Lung (tissue), 12 donors: ENCODE data around the gene SRRM1. TPM values are rescaled to one million over a fixed set of nuclear protein-coding genes. Genes with fewer than 3 reads are reported as not detected.
"Not testable (repeated sequence)": the region's sequence is repeated elsewhere in the genome, so short reads cannot be mapped to it uniquely, and the experiment has no call there.

ENCODE experiments used
- ATAC-seq: fragments of 200-7000 bp; cut with Tn5 transposase; one replicate; pipeline ENCODE4 v1.9.1; 2020; ENCODE audit warnings: moderate number of reproducible peaks; ENCODE audit not compliant: insufficient read depth, low FRiP score
- DNase-seq, 3 donors: peaks; one replicate each; pipeline ENCODE4 v3.0.0-alpha.2; 2013 to 2017
- H3K27ac ChIP-seq, 2 donors: one replicate each; pipeline ENCODE4 v1.5.1; 2013; ENCODE audit warnings: mild to moderate bottlenecking in 2 of 2, moderate library complexity in 2 of 2, control low read depth in 1 of 2, inconsistent platforms in 1 of 2, low read depth in 1 of 2, low read length in 1 of 2
- H3K27me3 ChIP-seq, 3 donors: one replicate each; pipeline ENCODE4 v1.5.1; 2013; ENCODE audit warnings: low read length in 2 of 3; ENCODE audit not compliant: control insufficient read depth in 3 of 3, insufficient read depth in 3 of 3
- H3K36me3 ChIP-seq, 4 donors: one replicate each; pipeline ENCODE4 v1.5.1; 2013; ENCODE audit warnings: low read length in 4 of 4, mild to moderate bottlenecking in 1 of 4, moderate library complexity in 1 of 4; ENCODE audit not compliant: control insufficient read depth in 4 of 4, insufficient read depth in 4 of 4
- H3K4me1 ChIP-seq, 5 donors: one replicate each; pipeline ENCODE4 v1.5.1; 2013; ENCODE audit warnings: low read length in 5 of 5, mild to moderate bottlenecking in 2 of 5, moderate library complexity in 1 of 5; ENCODE audit not compliant: control insufficient read depth in 5 of 5, insufficient read depth in 5 of 5
- H3K4me3 ChIP-seq: one replicate; pipeline ENCODE4 v1.5.1; 2013; ENCODE audit warnings: mild to moderate bottlenecking, control low read depth, moderate library complexity
- H3K9ac ChIP-seq, 2 donors: one replicate each; pipeline ENCODE4 v1.5.1; 2013; ENCODE audit warnings: low read length in 2 of 2, control low read depth in 1 of 2; ENCODE audit not compliant: insufficient read depth in 1 of 2
- H3K9me3 ChIP-seq, 4 donors: one replicate each; pipeline ENCODE4 v1.5.1; 2013; ENCODE audit warnings: low read length in 3 of 4, mild to moderate bottlenecking in 1 of 4, moderate library complexity in 1 of 4; ENCODE audit not compliant: control insufficient read depth in 4 of 4, insufficient read depth in 3 of 4
- CTCF ChIP-seq: IDR thresholded peaks from 2 replicates; pipeline ENCODE4 v1.5.1; 2012; ENCODE audit warnings: mild to moderate bottlenecking; ENCODE audit errors: control extremely low read depth, extremely low read depth
- whole genome bisulfite sequencing, 2 donors: extraction: QIAGEN DNeasy Blood & Tissue Kit; methylation state at CpG; one replicate each; pipeline ENCODE4 v1.1.7; 2013; 5-methylcytosine and 5-hydroxymethylcytosine counted together
- polyA plus RNA-seq, 2 donors: library from polyadenylated mRNA; stranded (reverse); fragments of 200-250 nt; gene quantifications; one replicate each; pipeline ENCODE4 v1.2.1, GENCODE V29; 2013
- total RNA-seq, 2 donors: library from RNA; depleted of rRNA in 1 of 2; stranded (reverse); fragments of >200 nt in 1 of 2; gene quantifications; one replicate each; pipeline ENCODE4 v1.2.1, GENCODE V29; 2014 to 2021
- donor health status: control.
- donor health status: control.
- donor health status: Bipolar disorder and iron deficiency.
- donor health status: healthy.
- donor health status: DM: yes; HTN: yes; CAD: no.

SRRM1 gene
- total and polyA plus RNA-seq, 4 donors = 37.4 to 95.8 (median 67.4) TPM

- ATAC-seq (no peak), DNase-seq (no peak)
- no peak for TF ChIP-seq CTCF
- H3K4me1 ChIP-seq = no peaks in the 10 kb centered on the region
- H3K9me3 ChIP-seq = no peaks in the 10 kb centered on the region
- H3K27ac ChIP-seq = no peak overlapping the region
- H3K9ac ChIP-seq = no peak overlapping the region
- peaks cover 26 to 37% (median 31%) of the 10 kb centered on the region in 4 donors for H3K36me3 ChIP-seq
- H3K4me3 ChIP-seq = no peak overlapping the region
- no peaks in the 10 kb centered on the region for H3K27me3 ChIP-seq
- 97 to 99% methylated on average over 6 of the region's 6 CpGs for WGBS, 2 donors
Observed at GRCh38 chr1:24673341-24673740, 30.2 kb downstream of the SRRM1 start.

- not testable (repeated sequence) for ATAC-seq, H3K9ac ChIP-seq
- 98 to 100% methylated on average over 3 of the region's 3 CpGs for WGBS, 2 donors
Observed at GRCh38 chr1:24678421-24678820, 35.3 kb downstream of the SRRM1 start.

GRCh38 chr1:24679725-24680124, 36.6 kb downstream of the SRRM1 start:
- TF ChIP-seq CTCF = no peak
- WGBS, 2 donors = 98% methylated on average over 4 of the region's 4 CpGs

More at GRCh38 chr1:24678421-24678820, 35.3 kb downstream of the SRRM1 start:
- DNase-seq, H3K27me3 ChIP-seq, H3K4me1 ChIP-seq, H3K36me3 ChIP-seq, H3K4me3 ChIP-seq, H3K9me3 ChIP-seq: not testable (repeated sequence)
- H3K27ac ChIP-seq = peak overlapping the region in 1 of 2 donors; percentile 61

GRCh38 chr1:24683713-24684162, 40.6 kb downstream of the SRRM1 start:
- Histone ChIP-seq H3K9ac (no peak overlapping the region), H3K9me3 (no peaks in the 10 kb centered on the region), H3K27ac (peak overlapping the region in 1 of 2 donors; percentile 76), H3K36me3 (no peaks in the 10 kb centered on the region), H3K27me3 (no peaks in the 10 kb centered on the region), H3K4me1 (peaks cover 0 to 3% (median 0%) of the 10 kb centered on the region in 5 donors), H3K4me3 (no peak overlapping the region)
- no peak for TF ChIP-seq CTCF
- DNase-seq (no peak), ATAC-seq (peak; percentile 34)
- 55 to 75% methylated on average over 6 of the region's 6 CpGs for WGBS, 2 donors

More at GRCh38 chr1:24679725-24680124, 36.6 kb downstream of the SRRM1 start:
- ATAC-seq (no peak), DNase-seq (no peak)
- peaks cover 0 to 3% (median 0%) of the 10 kb centered on the region in 5 donors for H3K4me1 ChIP-seq
- no peak overlapping the region for H3K4me3 ChIP-seq
- no peaks in the 10 kb centered on the region for H3K27me3 ChIP-seq
- H3K9me3 ChIP-seq = no peaks in the 10 kb centered on the region
- H3K9ac ChIP-seq = no peak overlapping the region
- no peak overlapping the region for H3K27ac ChIP-seq
- H3K36me3 ChIP-seq = peaks cover 0 to 5% (median under 1%) of the 10 kb centered on the region in 4 donors
